Erythroblast (primary cell): ENCODE results near the gene TMEM38B.
"Not testable (repeated sequence)": the region's sequence is repeated elsewhere in the genome, so short reads cannot be mapped to it uniquely, and the experiment has no call there.

Source experiments
- GATA1 ChIP-seq: IDR thresholded peaks from 2 replicates; pipeline ENCODE4 v1.6.1; 2011; ENCODE audit warnings: low read depth, mild to moderate bottlenecking, control low read depth, low read length, moderate library complexity
- POLR2A ChIP-seq: IDR thresholded peaks from 2 replicates; pipeline ENCODE4 v1.6.1; 2011; ENCODE audit warnings: mild to moderate bottlenecking, low read length

DNA sequence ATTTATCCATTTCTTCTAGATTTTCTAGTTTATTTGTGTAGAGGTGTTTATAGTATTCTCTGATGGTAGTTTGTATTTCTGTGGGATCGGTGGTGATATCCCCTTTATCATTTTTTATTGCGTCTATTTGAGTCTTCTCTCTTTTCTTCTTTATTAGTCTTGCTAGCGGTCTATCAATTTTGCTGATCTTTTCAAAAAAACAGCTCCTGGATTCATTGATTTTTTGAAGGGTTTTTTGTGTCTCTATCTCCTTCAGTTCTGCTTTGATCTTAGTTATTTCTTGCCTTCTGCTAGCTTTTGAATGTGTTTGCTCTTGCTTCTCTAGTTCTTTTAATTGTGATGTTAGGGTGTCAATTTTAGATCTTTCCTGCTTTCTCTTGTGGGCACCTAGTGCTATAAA, 53.0 kb downstream of the TMEM38B start:
- not testable (repeated sequence) for TF ChIP-seq POLR2A, GATA1
